GM06990 (cell line): ENCODE measurements around the gene HMBS.

ENCODE experiments used
- DNase-seq: peaks from one replicate; pipeline ENCODE4 v3.0.0-alpha.2; 2011; ENCODE audit not compliant: insufficient read length; ENCODE audit errors: extremely low read depth
- H3K27me3 ChIP-seq: replicated peaks from 2 replicates; pipeline ENCODE4 v1.6.0; 2011; ENCODE audit warnings: low read length; ENCODE audit not compliant: control insufficient read depth, insufficient read depth
- H3K36me3 ChIP-seq: 2 replicates; pipeline ENCODE4 v1.5.1; 2011; ENCODE audit warnings: low read length; ENCODE audit not compliant: control insufficient read depth, insufficient read depth
- H3K4me3 ChIP-seq: replicated peaks from 2 replicates; pipeline ENCODE4 v1.5.1; 2011; ENCODE audit warnings: low read depth, mild to moderate bottlenecking, control low read depth, low read length
- CTCF ChIP-seq: IDR thresholded peaks from 2 replicates; pipeline ENCODE4 v1.5.1; 2011; ENCODE audit warnings: low read length, control low read depth, mild to moderate bottlenecking, inconsistent platforms; ENCODE audit not compliant: insufficient read depth, poor library complexity, severe bottlenecking

HMBS gene

GRCh38 chr11:119091178-119091577 lies 6.5 kb downstream of the HMBS start:
- Histone ChIP-seq H3K27me3 (no peaks in the 10 kb centered on the region), H3K36me3 (peaks cover 17% of the 10 kb centered on the region), H3K4me3 (no peak overlapping the region)
- no peak for DNase-seq
- TF ChIP-seq CTCF = no peak

GRCh38 chr11:119091966-119092879 lies 7.5 kb downstream of the HMBS start:
- TF ChIP-seq CTCF = no peak
- Histone ChIP-seq H3K36me3 (peaks cover 25% of the 10 kb centered on the region), H3K4me3 (peak overlapping the region; percentile 91), H3K27me3 (no peaks in the 10 kb centered on the region)
- no peak for DNase-seq

- H3K36me3 ChIP-seq = peaks cover 27% of the 10 kb centered on the region
- DNase-seq = no peak
- no peak for TF ChIP-seq CTCF
- no peaks in the 10 kb centered on the region for H3K27me3 ChIP-seq
- H3K4me3 ChIP-seq = peak overlapping the region; percentile 91
These were observed 8.5 kb downstream of the HMBS start for GRCh38 chr11:119092880-119093842.

GRCh38 chr11:119093942-119094815 lies 9.5 kb downstream of the HMBS start:
- Histone ChIP-seq H3K4me3 (peak overlapping the region; percentile 91), H3K27me3 (no peaks in the 10 kb centered on the region), H3K36me3 (peaks cover 27% of the 10 kb centered on the region)
- DNase-seq = peak; percentile 68
- TF ChIP-seq CTCF = no peak

- Histone ChIP-seq H3K4me3 (peak overlapping the region; percentile 91), H3K36me3 (peaks cover 23% of the 10 kb centered on the region), H3K27me3 (no peaks in the 10 kb centered on the region)
- peak; percentile 84 for DNase-seq
- peak; percentile 76 for TF ChIP-seq CTCF
These were observed 10.1 kb downstream of the HMBS start for GRCh38 chr11:119094816-119095065.
